HepG2 (cell line): ENCODE measurements around the gene GNA12. TPM values are rescaled to one million over a fixed set of nuclear protein-coding genes. Genes with fewer than 3 reads are reported as not detected.

Experiments used
- BORCS8-MEF2B ChIP-seq: sonication (generic); formaldehyde crosslinking; IDR thresholded peaks from 2 replicates; pipeline ENCODE4 v1.8.0; 2022; ENCODE audit warnings: mild to moderate bottlenecking, missing genetic modification reagents
- CEBPG ChIP-seq: IDR thresholded peaks from 2 replicates; pipeline ENCODE4 v1.6.1; 2016
- CTCF ChIP-seq: sonication (generic); formaldehyde crosslinking; IDR thresholded peaks from 2 replicates; pipeline ENCODE4 v1.5.0; 2020; ENCODE audit warnings: mild to moderate bottlenecking, missing genetic modification reagents, moderate library complexity
- ETV6 ChIP-seq: sonication (generic); formaldehyde crosslinking; conservative IDR thresholded peaks from 2 replicates; pipeline ENCODE4 v1.4.0; 2020; ENCODE audit warnings: missing genetic modification reagents
- FOXA1 ChIP-seq, 2 experiments: fragments of 450-650 bp in 1 of 2; sonication (generic) in 1 of 2; formaldehyde crosslinking in 1 of 2; IDR thresholded peaks; 2 replicates each; pipeline versions ENCODE4 v1.4.0 to v1.6.1; 2016 to 2020; ENCODE audit warnings: missing genetic modification reagents in 1 of 2
- FOXC1 ChIP-seq: sonication (generic); formaldehyde crosslinking; IDR thresholded peaks from 2 replicates; pipeline ENCODE4 v1.8.0; 2022; ENCODE audit warnings: mild to moderate bottlenecking, missing genetic modification reagents, borderline replicate concordance
- GABPB1 ChIP-seq: IDR thresholded peaks from 2 replicates; pipeline ENCODE4 v1.6.1; 2016; ENCODE audit warnings: mild to moderate bottlenecking, missing genetic modification reagents, moderate library complexity, missing compliant biosample characterization
- HNRNPLL ChIP-seq: fragments of 200-400 bp; formaldehyde crosslinking; IDR thresholded peaks from 2 replicates; pipeline ENCODE4 v1.6.1; 2017; ENCODE audit warnings: mild to moderate bottlenecking, low read depth, low read length; ENCODE audit not compliant: poor library complexity, severe bottlenecking
- IKZF4 ChIP-seq: sonication (generic); formaldehyde crosslinking; IDR thresholded peaks from 2 replicates; pipeline ENCODE4 v1.5.1; 2020; ENCODE audit warnings: borderline replicate concordance, mild to moderate bottlenecking, low read depth, missing genetic modification reagents; ENCODE audit errors: not compliant biosample characterization
- NR1H2 ChIP-seq: sonication (generic); formaldehyde crosslinking; IDR thresholded peaks from 2 replicates; pipeline ENCODE4 v1.8.1; 2022; ENCODE audit warnings: low read depth, missing genetic modification reagents, borderline replicate concordance
- RBM39 ChIP-seq: fragments of 200-400 bp; formaldehyde crosslinking; IDR thresholded peaks from one replicate; pipeline ENCODE4 v1.6.1; 2018; ENCODE audit warnings: antibody characterized with exemption, mild to moderate bottlenecking, low read depth, low read length; ENCODE audit not compliant: poor library complexity, severe bottlenecking
- SAP130 ChIP-seq: IDR thresholded peaks from 2 replicates; pipeline ENCODE4 v1.6.1; 2016; ENCODE audit warnings: low read depth
- SMAD3 ChIP-seq: sonication (generic); formaldehyde crosslinking; IDR thresholded peaks from 2 replicates; pipeline ENCODE4 v1.4.0; 2020; ENCODE audit warnings: missing genetic modification reagents
- STAG1 ChIP-seq: sonication (generic); formaldehyde crosslinking; IDR thresholded peaks from 2 replicates; pipeline ENCODE4 v1.4.0; 2020; ENCODE audit warnings: missing genetic modification reagents
- ZBTB1 ChIP-seq: sonication (generic); formaldehyde crosslinking; IDR thresholded peaks from 2 replicates; pipeline ENCODE4 v1.4.0; 2020; ENCODE audit warnings: missing genetic modification reagents, borderline replicate concordance
- ZNF17 ChIP-seq: sonication (generic); formaldehyde crosslinking; IDR thresholded peaks from 2 replicates; pipeline ENCODE4 v1.5.0; 2020; ENCODE audit warnings: mild to moderate bottlenecking, missing genetic modification reagents
- ZNF253 ChIP-seq: sonication (generic); formaldehyde crosslinking; IDR thresholded peaks from 2 replicates; pipeline ENCODE4 v1.8.0; 2022; ENCODE audit warnings: mild to moderate bottlenecking, missing genetic modification reagents, borderline replicate concordance
- ZNF317 ChIP-seq: sonication (generic); formaldehyde crosslinking; IDR thresholded peaks from 2 replicates; pipeline ENCODE4 v1.5.0; 2020; ENCODE audit warnings: mild to moderate bottlenecking, missing genetic modification reagents
- ZNF607 ChIP-seq: sonication (generic); formaldehyde crosslinking; IDR thresholded peaks from 2 replicates; pipeline ENCODE4 v1.5.1; 2020; ENCODE audit warnings: missing genetic modification reagents, mild to moderate bottlenecking, borderline replicate concordance
- ZNF737 ChIP-seq: sonication (generic); formaldehyde crosslinking; IDR thresholded peaks from 2 replicates; pipeline ENCODE4 v1.5.0; 2020; ENCODE audit warnings: missing genetic modification reagents, mild to moderate bottlenecking, borderline replicate concordance
- ZNF749 ChIP-seq: sonication (generic); formaldehyde crosslinking; IDR thresholded peaks from 2 replicates; pipeline ENCODE4 v1.8.0; 2022; ENCODE audit warnings: mild to moderate bottlenecking, missing genetic modification reagents, moderate library complexity, borderline replicate concordance
- ZNF878 ChIP-seq: sonication (generic); formaldehyde crosslinking; IDR thresholded peaks from 2 replicates; pipeline ENCODE4 v1.8.1; 2023; ENCODE audit warnings: mild to moderate bottlenecking, missing genetic modification reagents, moderate library complexity
- ZNF891 ChIP-seq: sonication (generic); formaldehyde crosslinking; IDR thresholded peaks from 2 replicates; pipeline ENCODE4 v1.5.0; 2020; ENCODE audit warnings: mild to moderate bottlenecking, missing genetic modification reagents
- polyA plus RNA-seq, 8 experiments: library from polyadenylated mRNA; depleted of rRNA in 3 of 8; stranded (reverse) in 7 of 8; unstranded in 1 of 8; fragments of >200 nt; fragmentation: Illumina TruSeq in 4 of 8; extraction: Trizol in 4 of 8; gene quantifications; 2 replicates each; pipeline versions ENCODE4 v1.2.1 to v1.2.3, GENCODE V29; 2011 to 2016; ENCODE audit warnings: low read depth in 4 of 8, missing spikeins in 1 of 8, mixed read lengths in 1 of 8; ENCODE audit not compliant: insufficient read depth in 1 of 8
- total RNA-seq, 5 experiments: library from RNA; depleted of rRNA; stranded (reverse); fragments of >200 nt; fragmentation: Illumina TruSeq; extraction: Trizol; gene quantifications; 2 replicates each; pipeline ENCODE4 v1.2.3, GENCODE V29; 2016; ENCODE audit warnings: low read depth in 1 of 5
- TF ChIP-seq, protein P1 (sequence below): sonication (generic); formaldehyde crosslinking; IDR thresholded peaks from 2 replicates; pipeline ENCODE4 v1.9.0; 2021; ENCODE audit warnings: missing genetic modification reagents, borderline replicate concordance
- TF ChIP-seq, protein P2 (sequence below): sonication (generic); formaldehyde crosslinking; conservative IDR thresholded peaks from 2 replicates; pipeline ENCODE4 v1.4.0; 2020; ENCODE audit warnings: missing genetic modification reagents

GNA12 gene
- total and polyA plus RNA-seq, 2 of the 13 experiments (the other 11 are each of a cell fraction or from before 2014, with no cell fraction given) = 16.2 to 50.9 TPM

DNA sequence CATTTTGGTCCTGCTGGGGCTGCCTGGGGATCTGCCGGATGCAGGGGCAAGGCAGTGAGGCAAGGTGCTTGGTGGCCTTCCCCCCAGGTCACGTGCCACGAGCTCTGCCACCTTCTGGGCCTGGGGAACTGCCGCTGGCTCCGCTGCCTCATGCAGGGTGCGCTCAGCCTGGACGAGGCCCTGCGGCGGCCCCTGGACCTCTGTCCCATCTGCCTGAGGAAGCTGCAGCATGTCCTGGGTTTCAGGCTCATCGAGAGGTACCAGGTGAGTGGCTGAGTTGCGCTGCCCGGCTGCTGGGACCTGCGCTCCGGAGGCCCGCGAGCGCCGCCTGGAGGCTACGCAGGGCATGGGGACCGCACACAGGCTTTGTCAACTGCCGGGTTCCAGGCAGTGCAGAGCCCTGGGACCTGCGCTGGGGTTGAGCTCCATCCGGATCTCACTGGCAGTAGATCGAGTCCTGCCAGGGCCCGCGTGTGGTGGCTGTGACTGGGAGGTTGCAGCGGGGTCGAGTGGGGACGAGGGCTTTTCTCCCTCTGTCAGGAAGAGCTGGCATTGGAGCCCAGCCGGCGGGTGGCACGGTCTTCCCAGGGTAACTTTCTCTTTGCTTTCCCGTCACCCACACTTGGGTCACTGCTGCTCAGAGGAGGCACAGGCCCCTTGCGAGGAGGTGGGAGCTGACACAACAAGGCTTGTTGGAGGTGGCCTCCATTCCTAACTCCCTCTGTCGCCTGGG lies 134.4 kb downstream of the GNA12 start (continued):
- TF ChIP-seq ZNF749 (CRISPR knock-in tag) = no peak
- TF ChIP-seq, protein P1, sequence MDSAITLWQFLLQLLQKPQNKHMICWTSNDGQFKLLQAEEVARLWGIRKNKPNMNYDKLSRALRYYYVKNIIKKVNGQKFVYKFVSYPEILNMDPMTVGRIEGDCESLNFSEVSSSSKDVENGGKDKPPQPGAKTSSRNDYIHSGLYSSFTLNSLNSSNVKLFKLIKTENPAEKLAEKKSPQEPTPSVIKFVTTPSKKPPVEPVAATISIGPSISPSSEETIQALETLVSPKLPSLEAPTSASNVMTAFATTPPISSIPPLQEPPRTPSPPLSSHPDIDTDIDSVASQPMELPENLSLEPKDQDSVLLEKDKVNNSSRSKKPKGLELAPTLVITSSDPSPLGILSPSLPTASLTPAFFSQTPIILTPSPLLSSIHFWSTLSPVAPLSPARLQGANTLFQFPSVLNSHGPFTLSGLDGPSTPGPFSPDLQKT (CRISPR knock-in tag) = no peak
- TF ChIP-seq, protein P2, sequence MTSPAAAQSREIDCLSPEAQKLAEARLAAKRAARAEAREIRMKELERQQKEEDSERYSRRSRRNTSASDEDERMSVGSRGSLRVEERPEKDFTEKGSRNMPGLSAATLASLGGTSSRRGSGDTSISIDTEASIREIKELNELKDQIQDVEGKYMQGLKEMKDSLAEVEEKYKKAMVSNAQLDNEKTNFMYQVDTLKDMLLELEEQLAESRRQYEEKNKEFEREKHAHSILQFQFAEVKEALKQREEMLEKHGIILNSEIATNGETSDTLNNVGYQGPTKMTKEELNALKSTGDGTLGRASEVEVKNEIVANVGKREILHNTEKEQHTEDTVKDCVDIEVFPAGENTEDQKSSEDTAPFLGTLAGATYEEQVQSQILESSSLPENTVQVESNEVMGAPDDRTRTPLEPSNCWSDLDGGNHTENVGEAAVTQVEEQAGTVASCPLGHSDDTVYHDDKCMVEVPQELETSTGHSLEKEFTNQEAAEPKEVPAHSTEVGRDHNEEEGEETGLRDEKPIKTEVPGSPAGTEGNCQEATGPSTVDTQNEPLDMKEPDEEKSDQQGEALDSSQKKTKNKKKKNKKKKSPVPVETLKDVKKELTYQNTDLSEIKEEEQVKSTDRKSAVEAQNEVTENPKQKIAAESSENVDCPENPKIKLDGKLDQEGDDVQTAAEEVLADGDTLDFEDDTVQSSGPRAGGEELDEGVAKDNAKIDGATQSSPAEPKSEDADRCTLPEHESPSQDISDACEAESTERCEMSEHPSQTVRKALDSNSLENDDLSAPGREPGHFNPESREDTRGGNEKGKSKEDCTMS (CRISPR knock-in tag) = no peak
- 0 out of 2 replicates have a peak, but pooled peaks have one; percentile 12 for TF ChIP-seq NR1H2 (CRISPR knock-in tag)
- no peak; the same call in 1 of the 2 replicates for TF ChIP-seq ZNF737 (CRISPR knock-in tag)
- no peak for TF ChIP-seq ZNF253 (CRISPR knock-in tag)
- peak; percentile 58; the same call in 1 of the 2 replicates for TF ChIP-seq SMAD3 (CRISPR knock-in tag)
- peak; percentile 63 for TF ChIP-seq HNRNPLL
- 0 out of 2 replicates have a peak, but pooled peaks have one; percentile 24 for TF ChIP-seq ETV6 (CRISPR knock-in tag)
- no peak for TF ChIP-seq SAP130
- peak; percentile 61; the same call in 1 of the 2 replicates for TF ChIP-seq GABPB1 (CRISPR knock-in tag)
- TF ChIP-seq STAG1 (CRISPR knock-in tag) = peak; percentile 92
- no peak for TF ChIP-seq ZNF891 (CRISPR knock-in tag)
- TF ChIP-seq CEBPG (CRISPR knock-in tag) = peak; percentile 31; the same call in 1 of the 2 replicates
- TF ChIP-seq CTCF (CRISPR knock-in tag) = peak; percentile 99
- TF ChIP-seq ZNF17 (CRISPR knock-in tag) = no peak
- TF ChIP-seq FOXC1 (CRISPR knock-in tag) = no peak; the same call in 1 of the 2 replicates
- peak; percentile 27 for TF ChIP-seq IKZF4 (CRISPR knock-in tag)
- TF ChIP-seq ZNF878 (CRISPR knock-in tag) = no peak
- no peak for TF ChIP-seq ZNF607 (CRISPR knock-in tag)
- TF ChIP-seq ZBTB1 (CRISPR knock-in tag) = no peak
- no peak for TF ChIP-seq RBM39
- 0 out of 2 replicates have a peak, but pooled peaks have one; percentile 19 for TF ChIP-seq ZNF317 (CRISPR knock-in tag)
- no peak for TF ChIP-seq FOXA1 (IDR thresholded peaks at IDR 0.05)
- TF ChIP-seq FOXA1 (CRISPR knock-in tag; IDR thresholded peaks at IDR 0.05) = peak; percentile 72
- peak; percentile 40; the same call in 1 of the 2 replicates for TF ChIP-seq BORCS8-MEF2B (CRISPR knock-in tag)
